K562 (cell line): ENCODE data around the gene PRKG1. TPM values are rescaled to one million over a fixed set of nuclear protein-coding genes. Genes with fewer than 3 reads are reported as not detected.

Experiments used
- ATAC-seq: fragments of 200-7000 bp; cut with Tn5 transposase; 3 replicates; pipeline ENCODE4 v1.9.1; 2020; ENCODE audit warnings: moderate library complexity
- BruUV-seq: library from RNA; stranded (reverse); fragments of 400-500 nt; replicated peaks from 2 replicates; lab custom pipeline; 2021; lab: Mats Ljungman, UMichigan
- CTCF ChIA-PET: fragments of 300-600 bp; formaldehyde crosslinking; extraction: SDS; loops from one replicate; lab custom pipeline; 2021; ENCODE audit warnings: low intra/inter-chr PET ratio; lab: Yijun Ruan, JAX
- POLR2A ChIA-PET: fragments of 300-600, 350-650 bp; sonication (Branson Sonifier 250); formaldehyde crosslinking; extraction: SDS; loops from one replicate; lab custom pipeline; 2021; ENCODE audit warnings: antibody characterized with exemption, inconsistent platforms; lab: Yijun Ruan, JAX
- DNase-seq, 4 experiments: peaks; one replicate each; pipeline versions ENCODE4 v3.0.0 to v3.0.0-alpha.2; 2011 to 2018; ENCODE audit warnings: low spot score in 3 of 4, mixed read lengths in 3 of 4; ENCODE audit errors: extremely low read depth in 1 of 4
- FAIRE-seq: peaks from 2 replicates; lab custom pipeline; 2011; peaks lifted over from hg19 to GRCh38; lab: Jason Lieb, UNC
- H2AFZ ChIP-seq: 2 replicates; pipeline ENCODE4 v1.6.0; 2011; ENCODE audit warnings: low read depth, low read length, control low read depth, inconsistent platforms
- H3K27ac ChIP-seq: fragments of 200-600 bp; 3 replicates; pipeline ENCODE4 v1.8.0; 2011; ENCODE audit warnings: low read depth, mild to moderate bottlenecking, control low read depth, inconsistent platforms, low read length, moderate library complexity, mixed read lengths; ENCODE audit errors: extremely low read depth
- H3K27me3 ChIP-seq, 2 experiments: fragments of 300-600 bp in 1 of 2; 2 replicates in 1 of 2; 3 replicates in 1 of 2; pipeline versions ENCODE4 v1.6.0 to v1.8.0; 2011; ENCODE audit warnings: inconsistent platforms in 2 of 2, low read length in 2 of 2, mild to moderate bottlenecking in 1 of 2, mixed read lengths in 1 of 2, moderate library complexity in 1 of 2; ENCODE audit not compliant: control insufficient read depth in 2 of 2, insufficient read depth in 2 of 2
- H3K36me3 ChIP-seq: fragments of 300-600 bp; 3 replicates; pipeline ENCODE4 v1.8.0; 2011; ENCODE audit warnings: mild to moderate bottlenecking, low read length, inconsistent platforms; ENCODE audit not compliant: control insufficient read depth, insufficient read depth
- H3K4me1 ChIP-seq, 2 experiments: fragments of 200-600 bp in 1 of 2; replicated peaks in 1 of 2; 2 replicates in 1 of 2; 3 replicates in 1 of 2; pipeline versions ENCODE4 v1.5.1 to v1.8.0; 2011; ENCODE audit warnings: inconsistent platforms in 2 of 2, low read length in 2 of 2, mild to moderate bottlenecking in 1 of 2, mixed read lengths in 1 of 2, moderate library complexity in 1 of 2; ENCODE audit not compliant: control insufficient read depth in 2 of 2, insufficient read depth in 2 of 2
- H3K4me2 ChIP-seq: 2 replicates; pipeline ENCODE4 v1.6.1; 2011; ENCODE audit warnings: low read length, control low read depth, inconsistent platforms, mixed read lengths; ENCODE audit not compliant: insufficient read depth
- H3K4me3 ChIP-seq: fragments of 200-600 bp; sonication (generic), shearing (Covaris generic); 2 replicates; pipeline ENCODE4 v1.5.1; 2016; ENCODE audit warnings: control low read depth, inconsistent platforms
- H3K79me2 ChIP-seq: fragments of 200-600 bp; 3 replicates; pipeline ENCODE4 v1.8.0; 2011; ENCODE audit warnings: low read length, inconsistent platforms; ENCODE audit not compliant: control insufficient read depth, insufficient read depth
- H3K9ac ChIP-seq, 2 experiments: 2 replicates each; pipeline versions ENCODE4 v1.6.0 to v1.6.1; 2011; ENCODE audit warnings: low read depth in 2 of 2, low read length in 2 of 2, control low read depth in 1 of 2, inconsistent platforms in 1 of 2, mild to moderate bottlenecking in 1 of 2, mixed read lengths in 1 of 2; ENCODE audit not compliant: insufficient read depth in 1 of 2
- H3K9me1 ChIP-seq: one replicate; pipeline ENCODE4 v1.6.0; 2011; ENCODE audit warnings: inconsistent platforms, mild to moderate bottlenecking, low read length, moderate library complexity; ENCODE audit not compliant: control insufficient read depth, insufficient read depth
- H3K9me3 ChIP-seq: replicated peaks from 2 replicates; pipeline ENCODE4 v1.5.1; 2011; ENCODE audit warnings: low read depth, low read length, inconsistent platforms; ENCODE audit not compliant: control insufficient read depth, insufficient read depth
- H4K20me1 ChIP-seq: replicated peaks from 2 replicates; pipeline ENCODE4 v1.6.1; 2011; ENCODE audit warnings: low read length, inconsistent platforms, mixed read lengths; ENCODE audit not compliant: control insufficient read depth, insufficient read depth
- ARHGAP35 ChIP-seq: fragments of 450-650 bp; IDR thresholded peaks from 2 replicates; pipeline ENCODE4 v1.6.1; 2018; ENCODE audit not compliant: partially characterized antibody
- C11orf30 ChIP-seq: fragments of 450-650 bp; IDR thresholded peaks from 2 replicates; pipeline ENCODE4 v1.6.1; 2016; ENCODE audit warnings: low read depth, mild to moderate bottlenecking
- EP400 ChIP-seq: fragments of 450-650 bp; IDR thresholded peaks from 2 replicates; pipeline ENCODE4 v1.6.1; 2017; ENCODE audit warnings: antibody characterized with exemption, mild to moderate bottlenecking, moderate library complexity
- GMEB1 ChIP-seq: fragments of 250-450 bp; sonication (Bioruptor Pico); IDR thresholded peaks from 2 replicates; pipeline ENCODE4 v1.4.0; 2020; ENCODE audit warnings: mild to moderate bottlenecking
- NONO ChIP-seq, 2 experiments: fragments of 200-400 bp in 1 of 2; fragments of 450-650 bp in 1 of 2; formaldehyde crosslinking in 1 of 2; IDR thresholded peaks; 2 replicates each; pipeline ENCODE4 v1.6.1; 2017; ENCODE audit warnings: low read depth in 2 of 2, mild to moderate bottlenecking in 2 of 2, moderate library complexity in 2 of 2, low read length in 1 of 2
- SAFB ChIP-seq: fragments of 200-400 bp; formaldehyde crosslinking; IDR thresholded peaks from 2 replicates; pipeline ENCODE4 v1.6.1; 2017; ENCODE audit warnings: low read depth, low read length, borderline replicate concordance
- ZBTB5 ChIP-seq: fragments of 450-650 bp; IDR thresholded peaks from 2 replicates; pipeline ENCODE4 v1.6.1; 2017; ENCODE audit warnings: antibody characterized with exemption
- ZFP36 ChIP-seq: fragments of 150-350 bp; IDR thresholded peaks from 2 replicates; pipeline ENCODE4 v1.6.1; 2018; ENCODE audit warnings: low read length, low read depth; ENCODE audit not compliant: partially characterized antibody
- ZKSCAN8 ChIP-seq: fragments of 200-800 bp; sonication (Bioruptor generic); IDR thresholded peaks from 2 replicates; pipeline ENCODE4 v1.6.1; 2016; ENCODE audit warnings: missing genetic modification characterization, missing compliant biosample characterization
- ZNF239 ChIP-seq: fragments of 250-450 bp; sonication (Bioruptor Pico); IDR thresholded peaks from 2 replicates; pipeline ENCODE4 v1.4.0; 2020; ENCODE audit warnings: mild to moderate bottlenecking
- ZNF282 ChIP-seq: sonication (generic); formaldehyde crosslinking; IDR thresholded peaks from 2 replicates; pipeline ENCODE4 v1.8.1; 2023; ENCODE audit warnings: missing genetic modification reagents
- WGBS: fragments of 100-300 bp; shearing (Covaris generic); methylation state at CpG from one replicate; pipeline ENCODE4 v1.1.6; 2016; ENCODE audit warnings: low coverage, mixed read lengths; ENCODE audit not compliant: insufficient coverage; ENCODE audit errors: missing lambda C conversion rate; 5-methylcytosine and 5-hydroxymethylcytosine counted together
- in situ Hi-C: fragments of 300-500 bp; cut with MboI; formaldehyde crosslinking; loops from 4 replicates; pipeline ENCODE4 v1.15.0; 2018; ENCODE audit warnings: inconsistent platforms, mixed read lengths
- intact Hi-C: fragments of 100-400 bp; cut with micrococcal nuclease; formaldehyde crosslinking; loops from 2 replicates; pipeline ENCODE4 v1.14.2; 2022
- polyA plus RNA-seq, 8 experiments: library from polyadenylated mRNA; depleted of rRNA in 4 of 8; stranded (reverse) in 5 of 8; unstranded in 3 of 8; fragments of >200 nt; fragmentation: Nextera tagmentation in 2 of 8; fragmentation: Illumina TruSeq in 1 of 8; extraction: Ambion mirVana in 2 of 8; extraction: Trizol in 1 of 8; gene quantifications; 2 replicates each; pipeline versions ENCODE4 v1.2.1 to v1.2.3, GENCODE V29; 2011 to 2014; ENCODE audit warnings: inconsistent platforms in 1 of 8, missing spikeins in 1 of 8
- total RNA-seq, 7 experiments: library from RNA; depleted of rRNA in 6 of 7; stranded (reverse); fragments of >200 nt in 6 of 7; fragmentation: Illumina TruSeq in 2 of 7; extraction: Trizol in 2 of 7; gene quantifications; 2 replicates each; pipeline versions ENCODE4 v1.2.1 to v1.2.3, GENCODE V29; 2011 to 2021; ENCODE audit warnings: low replicate concordance in 1 of 7

PRKG1 gene
- total and polyA plus RNA-seq, 9 of the 15 experiments (the other 6 are each of a cell fraction or from before 2014, with no cell fraction given), result 0.22 TPM; not detected in 8

GRCh38 chr10:51459476-51459875 lies 385.2 kb downstream of the PRKG1 start:
- ATAC-seq (no peak), FAIRE-seq (no peak), DNase-seq (no peak)
- ChIA-PET POLR2A (no interaction called here), CTCF (no interaction called here)
- no peak overlapping the region for H3K4me2 ChIP-seq
- no peaks in the 10 kb centered on the region for H3K4me1 ChIP-seq
- in situ Hi-C loops, result no loop called here
- no peaks in the 10 kb centered on the region for H3K36me3 ChIP-seq
- no peaks in the 10 kb centered on the region for H3K9me3 ChIP-seq
- no peak for TF ChIP-seq EP400
- TF ChIP-seq ZKSCAN8 (CRISPR knock-in tag), result no peak
- TF ChIP-seq NONO (IDR thresholded peaks at IDR 0.05; ENCODE audit: low read depth in 2 of 2, low read length in 1 of 2), result no peak
- TF ChIP-seq C11orf30, result no peak
- no peak for TF ChIP-seq ZFP36
- TF ChIP-seq ARHGAP35, result no peak
- no peak for TF ChIP-seq ZNF239
- TF ChIP-seq ZNF282 (CRISPR knock-in tag), result no peak
- TF ChIP-seq SAFB, result no peak
- no peak for TF ChIP-seq GMEB1 (CRISPR knock-in tag)
- TF ChIP-seq ZBTB5, result no peak
- no peak overlapping the region for H3K27ac ChIP-seq
- no peak overlapping the region for H3K4me3 ChIP-seq
- 0% methylated on average over 1 of the region's 1 CpG for WGBS
- intact Hi-C loops, result no loop called here
- no peak overlapping the region for H2AFZ ChIP-seq
- H3K9me1 ChIP-seq, result no peaks in the 10 kb centered on the region
- no peak overlapping the region for H3K9ac ChIP-seq
- H4K20me1 ChIP-seq, result no peaks in the 10 kb centered on the region
- no TSS peak for BruUV-seq
- no peaks in the 10 kb centered on the region for H3K27me3 ChIP-seq
- H3K79me2 ChIP-seq, result no peaks in the 10 kb centered on the region
